GM19324 (cell line): ENCODE data around the gene SHCBP1L.

Experiments
- ATAC-seq: cut with Tn5 transposase; IDR thresholded peaks from one replicate; pipeline ENCODE4 v1.9.1; 2021; ENCODE audit warnings: mild to moderate bottlenecking, moderate library complexity; ENCODE audit not compliant: unreplicated experiment, low FRiP score

Gene SHCBP1L

GRCh38 chr1:182897696-182898095 is 55.3 kb downstream of the SHCBP1L start:
- ATAC-seq = no peak

GRCh38 chr1:182890927-182891610 is 61.9 kb downstream of the SHCBP1L start:
- no peak for ATAC-seq

- ATAC-seq = no peak
These were observed 63.0 kb downstream of the SHCBP1L start for GRCh38 chr1:182889997-182890396.

GRCh38 chr1:182888736-182889531 is 64.0 kb downstream of the SHCBP1L start:
- ATAC-seq = no peak

- ATAC-seq = no peak
These were observed 66.0 kb downstream of the SHCBP1L start for GRCh38 chr1:182886985-182887384.

GRCh38 chr1:182885591-182885990 is 67.4 kb downstream of the SHCBP1L start:
- no peak for ATAC-seq

GRCh38 chr1:182884872-182885271 is 68.1 kb downstream of the SHCBP1L start:
- ATAC-seq = no peak

- no peak for ATAC-seq
These were observed 75.1 kb downstream of the SHCBP1L start for GRCh38 chr1:182877842-182878241.

GRCh38 chr1:182877331-182877730 is 75.6 kb downstream of the SHCBP1L start:
- ATAC-seq = no peak

- ATAC-seq = no peak
These were observed 77.1 kb downstream of the SHCBP1L start for GRCh38 chr1:182875889-182876288.

- ATAC-seq = no peak
These were observed 80.1 kb downstream of the SHCBP1L start for GRCh38 chr1:182872881-182873280.

GRCh38 chr1:182869241-182869666 is 83.7 kb downstream of the SHCBP1L start:
- no peak for ATAC-seq

GRCh38 chr1:182867861-182868260 is 85.1 kb downstream of the SHCBP1L start:
- no peak for ATAC-seq

GRCh38 chr1:182863940-182864339 is 89.0 kb downstream of the SHCBP1L start:
- ATAC-seq = no peak

- ATAC-seq = no peak
These were observed 90.1 kb downstream of the SHCBP1L start for GRCh38 chr1:182862827-182863226.

- ATAC-seq = no peak
These were observed 91.0 kb downstream of the SHCBP1L start for GRCh38 chr1:182861994-182862393.

- no peak for ATAC-seq
These were observed 92.3 kb downstream of the SHCBP1L start for GRCh38 chr1:182860658-182861057.

GRCh38 chr1:182857212-182857611 is 95.8 kb downstream of the SHCBP1L start:
- no peak for ATAC-seq

- no peak for ATAC-seq
These were observed 97.1 kb downstream of the SHCBP1L start for GRCh38 chr1:182855911-182856310.

GRCh38 chr1:182851825-182852224 is 101.1 kb downstream of the SHCBP1L start:
- ATAC-seq = no peak

GRCh38 chr1:182850319-182850718 is 102.6 kb downstream of the SHCBP1L start:
- ATAC-seq = no peak
